Glutamatergic neuron (in vitro differentiated cells): ENCODE measurements around the gene LAMA5. TPM values are rescaled to one million over a fixed set of nuclear protein-coding genes. Genes with fewer than 3 reads are reported as not detected.
A peak's percentile ranks its signal among the peaks of the same experiment; 100 is the strongest.

Source experiments
- DNase-seq: peaks from one replicate; pipeline ENCODE4 v3.0.0; 2022
- H3K27ac Mint-ChIP-seq: one replicate; pipeline ENCODE4 v1.8.0; 2020; ENCODE audit warnings: mild to moderate bottlenecking, mixed read lengths, inconsistent platforms; ENCODE audit not compliant: unreplicated experiment
- H3K27me3 Mint-ChIP-seq: one replicate; pipeline ENCODE4 v1.8.0; 2020; ENCODE audit warnings: mild to moderate bottlenecking, moderate library complexity, mixed read lengths, inconsistent platforms; ENCODE audit not compliant: unreplicated experiment
- H3K36me3 Mint-ChIP-seq: one replicate; pipeline ENCODE4 v1.8.0; 2020; ENCODE audit warnings: mild to moderate bottlenecking, mixed read lengths, inconsistent platforms; ENCODE audit not compliant: unreplicated experiment
- H3K4me1 Mint-ChIP-seq: one replicate; pipeline ENCODE4 v1.8.0; 2020; ENCODE audit warnings: mild to moderate bottlenecking, low read depth, mixed read lengths, inconsistent platforms; ENCODE audit not compliant: unreplicated experiment
- H3K4me3 Mint-ChIP-seq: one replicate; pipeline ENCODE4 v1.8.0; 2020; ENCODE audit warnings: mild to moderate bottlenecking, mixed read lengths, inconsistent platforms; ENCODE audit not compliant: unreplicated experiment
- H3K9me3 Mint-ChIP-seq: one replicate; pipeline ENCODE4 v1.8.0; 2020; ENCODE audit warnings: mild to moderate bottlenecking, moderate library complexity, mixed read lengths, inconsistent platforms; ENCODE audit not compliant: unreplicated experiment
- CTCF ChIP-seq: fragments of 200-600 bp; sonication (generic); IDR thresholded peaks from one replicate; pipeline ENCODE4 v1.5.0; 2021; ENCODE audit not compliant: partially characterized antibody, unreplicated experiment
- total RNA-seq: library from RNA; stranded (reverse); fragmentation: NEBNext Ultra II Directional; extraction: Animal tissue kit (Norgen Biotek cat#: 25700); gene quantifications from one replicate; pipeline ENCODE4 v1.2.1, GENCODE V29; 2021; ENCODE audit not compliant: unreplicated experiment

Gene LAMA5
- total RNA-seq, 1 donor from 2014 or later = 724 TPM

- H3K4me1 Mint-ChIP-seq = peaks cover 14% of the 10 kb centered on the region
- peaks cover 5% of the 10 kb centered on the region for H3K36me3 Mint-ChIP-seq
- DNase-seq = no peak
- H3K4me3 Mint-ChIP-seq = no peak overlapping the region
- peaks cover 5% of the 10 kb centered on the region for H3K9me3 Mint-ChIP-seq
- no peak overlapping the region for H3K27ac Mint-ChIP-seq
- TF ChIP-seq CTCF = no peak
- peaks cover 13% of the 10 kb centered on the region for H3K27me3 Mint-ChIP-seq
Measured at GRCh38 chr20:62275219-62275618, 91.9 kb downstream of the LAMA5 start.

- Mint-ChIP-seq H3K4me3 (no peak overlapping the region), H3K27me3 (peaks cover 13% of the 10 kb centered on the region), H3K36me3 (peaks cover 5% of the 10 kb centered on the region), H3K27ac (peak overlapping the region; percentile 30), H3K9me3 (peaks cover 5% of the 10 kb centered on the region), H3K4me1 (peaks cover 18% of the 10 kb centered on the region)
- TF ChIP-seq CTCF = no peak
- no peak for DNase-seq
Measured at GRCh38 chr20:62274332-62274950, 92.7 kb downstream of the LAMA5 start.

GRCh38 chr20:62273416-62273815 lies 93.7 kb downstream of the LAMA5 start:
- no peaks in the 10 kb centered on the region for H3K36me3 Mint-ChIP-seq
- no peak for DNase-seq
- peaks cover 2% of the 10 kb centered on the region for H3K9me3 Mint-ChIP-seq
- no peak for TF ChIP-seq CTCF
- H3K4me3 Mint-ChIP-seq = no peak overlapping the region
- no peak overlapping the region for H3K27ac Mint-ChIP-seq
- peaks cover 11% of the 10 kb centered on the region for H3K27me3 Mint-ChIP-seq
- H3K4me1 Mint-ChIP-seq = peaks cover 17% of the 10 kb centered on the region

- Mint-ChIP-seq H3K4me3 (no peak overlapping the region), H3K27ac (no peak overlapping the region), H3K27me3 (peaks cover 9% of the 10 kb centered on the region), H3K9me3 (no peaks in the 10 kb centered on the region), H3K4me1 (peaks cover 19% of the 10 kb centered on the region), H3K36me3 (no peaks in the 10 kb centered on the region)
- DNase-seq = no peak
- no peak for TF ChIP-seq CTCF
Measured at GRCh38 chr20:62272200-62272599, 94.9 kb downstream of the LAMA5 start.

GRCh38 chr20:62269871-62270270 lies 97.2 kb downstream of the LAMA5 start:
- Mint-ChIP-seq H3K36me3 (peaks cover 13% of the 10 kb centered on the region), H3K9me3 (peaks cover 3% of the 10 kb centered on the region), H3K27ac (peak overlapping the region; percentile 48), H3K4me3 (peak overlapping the region; percentile 70), H3K4me1 (peaks cover 20% of the 10 kb centered on the region), H3K27me3 (peaks cover 7% of the 10 kb centered on the region)
- no peak for TF ChIP-seq CTCF
- peak; percentile 51 for DNase-seq
